Measurements from ENCODE around the gene MPP2.

GRCh38 chr17:43942051-43942685 lies 34.8 kb upstream of the MPP2 start, which contains the start of gene PPY:
- TF ChIP-seq POLR2A (IDR thresholded peaks at IDR 0.05): no peak
- TF ChIP-seq CTCF (IDR thresholded peaks at IDR 0.05): no peak
